ENCODE measurements around the gene PRIM1.

Gene PRIM1

DNA sequence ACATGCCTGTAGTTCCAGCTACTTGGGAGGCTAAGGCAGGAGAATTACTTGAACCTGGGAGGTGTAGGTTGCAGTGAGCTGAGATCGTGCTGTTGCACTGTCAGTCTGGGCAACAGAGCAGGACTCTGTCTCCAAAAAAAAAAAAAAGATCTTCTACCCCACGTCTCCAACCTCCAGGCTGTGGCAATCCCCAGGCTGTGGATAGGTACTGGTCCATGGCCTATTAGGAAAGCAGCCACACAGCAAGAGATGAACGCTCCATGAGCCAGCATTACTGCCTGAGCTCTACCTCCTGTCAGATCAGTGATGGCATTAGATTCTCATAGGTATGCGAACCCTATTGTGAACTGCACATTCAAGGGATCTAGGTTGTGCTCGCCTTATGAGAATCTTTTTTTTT lies 58.0 kb downstream of the PRIM1 start:
- H3K4me3 ChIP-seq (ENCODE audit: low read depth, low read length): no peak overlapping the region
- no peak for TF ChIP-seq CTCF (IDR thresholded peaks at IDR 0.05; ENCODE audit: low read depth, low read length)

DNA sequence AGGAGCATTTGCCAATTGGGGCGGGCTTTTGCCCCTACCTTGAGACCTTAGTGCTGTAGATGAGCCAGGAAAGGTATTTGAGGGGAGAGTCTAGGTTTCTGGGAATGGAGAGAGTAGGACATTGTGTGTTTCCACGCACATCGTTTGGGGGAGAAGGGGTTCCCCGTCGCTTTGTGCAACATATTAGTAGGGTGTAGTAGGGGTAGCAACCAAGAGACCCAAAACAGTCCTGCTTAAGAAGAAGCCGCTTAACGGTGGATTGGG lies 63.3 kb downstream of the PRIM1 start:
- TF ChIP-seq CTCF (IDR thresholded peaks at IDR 0.05; ENCODE audit: low read depth, low read length): no peak

GRCh38 chr12:56688129-56688845 lies 63.8 kb downstream of the PRIM1 start, which contains the start of gene PTGES3:
Gene PTGES3 (minus strand): TSS chr12:56688284. CDS start chr12:56687999, 285 bp downstream.
- H3K4me3 ChIP-seq (ENCODE audit: low read depth, low read length): peak within 1 kb of the TSS; percentile 100
- no peak for TF ChIP-seq CTCF (IDR thresholded peaks at IDR 0.05; ENCODE audit: low read depth, low read length)

More for the DNA sequence above, 63.3 kb downstream of the PRIM1 start:
- H3K4me3 ChIP-seq (ENCODE audit: low read depth, low read length): peak overlapping the region; percentile 67

DNA sequence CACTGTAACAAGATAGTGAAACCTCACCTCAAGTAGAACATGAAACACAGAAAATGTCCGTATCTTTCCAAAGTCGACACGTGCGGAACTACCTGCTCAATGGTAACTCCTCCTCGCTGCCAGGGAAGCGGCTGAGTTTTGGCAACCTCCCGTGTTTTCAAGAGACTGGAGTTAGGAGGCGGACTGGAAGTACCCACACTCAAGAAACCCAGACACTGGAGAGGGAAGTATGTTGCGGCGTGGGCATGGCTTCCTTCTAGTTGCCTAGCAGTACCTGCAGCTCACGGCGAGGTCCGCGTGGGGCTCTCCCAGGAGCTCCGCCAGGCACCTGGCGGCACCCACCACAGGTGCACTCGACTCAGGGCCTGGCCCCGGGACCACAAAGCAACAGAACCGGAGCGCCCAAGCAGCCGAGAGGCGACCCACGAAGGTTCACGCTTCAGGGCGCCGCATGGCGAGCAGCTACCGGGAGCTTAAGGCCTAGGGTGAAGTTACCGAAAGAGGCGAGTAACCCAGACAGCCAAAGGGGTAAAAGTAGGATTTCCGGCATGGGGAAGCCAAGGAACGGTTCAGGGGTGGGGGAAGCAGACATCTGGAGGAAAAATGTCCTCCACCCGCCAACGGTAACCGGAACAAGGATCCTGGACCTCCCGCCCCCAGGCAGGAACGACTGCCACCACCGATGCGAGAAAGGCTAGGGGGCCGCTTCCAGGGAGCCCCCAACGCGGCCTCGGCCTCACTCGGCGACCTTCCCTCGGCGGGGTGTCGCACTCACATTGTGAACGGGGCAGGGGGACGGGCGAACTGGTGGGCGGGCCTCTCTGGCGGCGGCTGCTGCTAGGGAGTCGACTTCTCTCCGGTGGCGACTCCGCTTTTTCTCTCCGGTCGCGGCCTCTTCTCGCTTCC lies 64.6 kb downstream of the PRIM1 start:
- H3K4me3 ChIP-seq (ENCODE audit: low read depth, low read length): peak overlapping the region; percentile 100
- TF ChIP-seq CTCF (IDR thresholded peaks at IDR 0.05; ENCODE audit: low read depth, low read length): no peak

DNA sequence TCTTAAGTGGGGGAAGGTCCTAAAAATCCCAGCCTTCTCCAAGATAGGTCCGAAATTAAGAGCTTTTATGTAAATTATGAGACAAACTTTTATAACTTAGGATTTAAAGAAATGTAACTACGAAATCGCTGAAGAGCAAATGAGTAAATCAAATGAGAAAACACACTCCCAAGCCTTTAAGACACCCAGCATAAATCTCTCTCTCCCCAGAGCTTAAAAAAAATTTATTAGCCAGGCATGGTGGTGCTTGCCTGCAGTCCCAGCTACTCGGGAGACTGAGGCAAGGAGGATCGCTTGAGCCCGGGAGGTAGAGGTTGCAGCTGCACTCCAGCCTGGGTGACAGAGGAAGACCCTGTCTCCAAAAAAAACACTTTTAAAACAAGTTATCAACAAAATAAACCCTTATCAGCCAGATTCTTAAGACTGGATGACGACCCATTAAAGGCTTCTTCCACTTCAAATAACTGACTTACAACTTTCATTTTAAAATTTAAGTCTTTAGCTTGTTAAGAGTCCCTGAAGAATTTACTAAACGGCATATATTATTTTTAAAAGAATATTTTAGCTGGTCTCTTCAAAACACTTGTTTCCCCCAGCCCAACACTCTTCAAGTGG lies 67.3 kb downstream of the PRIM1 start:
- H3K4me3 ChIP-seq (ENCODE audit: low read depth, low read length): peak overlapping the region; percentile 22; the same call in 1 of the 2 replicates
- TF ChIP-seq CTCF (IDR thresholded peaks at IDR 0.05; ENCODE audit: low read depth, low read length): no peak

DNA sequence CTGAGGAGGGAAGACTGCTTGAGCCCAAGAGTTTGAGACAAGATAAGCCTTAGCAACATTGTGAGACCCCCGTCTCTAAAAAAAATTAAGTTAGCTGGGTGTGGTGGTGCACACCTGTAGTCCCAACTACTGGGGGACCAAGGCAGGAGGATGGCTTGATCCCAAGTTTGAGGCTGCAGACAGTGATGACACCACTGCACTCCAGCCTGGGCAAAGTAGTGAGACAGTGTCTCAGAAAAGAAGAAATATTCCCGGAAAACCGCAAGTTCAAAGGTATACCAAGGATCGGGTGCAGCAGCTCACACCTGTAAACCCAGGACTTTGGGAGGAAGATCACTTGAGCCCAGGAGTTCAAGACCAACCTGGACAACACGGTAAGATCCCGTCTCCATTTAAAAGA lies 69.8 kb downstream of the PRIM1 start:
- H3K4me3 ChIP-seq (ENCODE audit: low read depth, low read length): no peak overlapping the region
- no peak for TF ChIP-seq CTCF (IDR thresholded peaks at IDR 0.05; ENCODE audit: low read depth, low read length)

All from WI38 (cell line).